ENCODE data around the gene PIERCE2.

GRCh38 chr15:55468321-55468720 lies 60.0 kb downstream of the PIERCE2 start:
- TF ChIP-seq CTCF (conservative IDR thresholded peaks at IDR 0.05; ENCODE audit: low read length) (no peak), EZH2phosphoT487 (IDR thresholded peaks at IDR 0.05; ENCODE audit: borderline replicate concordance) (no peak)

All from Loucy (cell line).